PC-9 (cell line): Measurements from ENCODE around the gene NFKBIZ. TPM values are rescaled to one million over a fixed set of nuclear protein-coding genes. Genes with fewer than 3 reads are reported as not detected.
A peak's percentile ranks its signal among the peaks of the same experiment; 100 is the strongest.

Experiments used
- BruUV-seq: library from RNA; stranded (reverse); fragments of 400-500 nt; replicated peaks from 2 replicates; lab custom pipeline; 2021; lab: Mats Ljungman, UMichigan
- CTCF ChIA-PET: fragments of 300-600 bp; sonication (Branson Sonifier 250); formaldehyde crosslinking; loops from one replicate; lab custom pipeline; 2022; ENCODE audit warnings: antibody characterized with exemption; lab: Charles Lee
- POLR2A ChIA-PET: fragments of 300-600 bp; sonication (Branson Sonifier 250); formaldehyde crosslinking; loops from one replicate; lab custom pipeline; 2022; ENCODE audit warnings: antibody characterized with exemption; ENCODE audit not compliant: unreplicated experiment; lab: Charles Lee
- DNase-seq, 2 experiments: peaks; one replicate each; pipeline versions ENCODE4 v3.0.0 to v3.0.0-alpha.2; 2015 to 2022; ENCODE audit warnings: mixed read lengths in 1 of 2
- H2AFZ ChIP-seq: fragments of 200-600 bp; sonication (generic); 2 replicates; pipeline ENCODE4 v1.8.1; 2017; ENCODE audit warnings: antibody characterized with exemption
- H3F3A ChIP-seq: fragments of 200-600 bp; sonication (generic); 2 replicates; pipeline ENCODE4 v1.8.1; 2017; ENCODE audit warnings: antibody characterized with exemption, mild to moderate bottlenecking, low read depth; ENCODE audit not compliant: insufficient read depth
- H3K27ac ChIP-seq: fragments of 200-600 bp; sonication (generic); 2 replicates; pipeline ENCODE4 v1.6.1; 2016; ENCODE audit warnings: mixed run types
- H3K27me3 ChIP-seq: fragments of 200-600 bp; sonication (generic); 2 replicates; pipeline ENCODE4 v1.6.1; 2016; ENCODE audit warnings: low read depth, mixed run types; ENCODE audit not compliant: insufficient read depth
- H3K36me3 ChIP-seq: fragments of 200-600 bp; sonication (generic); 2 replicates; pipeline ENCODE4 v1.6.1; 2016; ENCODE audit warnings: low read depth, mixed run types
- H3K4me1 ChIP-seq: fragments of 200-600 bp; sonication (generic); replicated peaks from 2 replicates; pipeline ENCODE4 v1.6.1; 2016; ENCODE audit warnings: mixed run types; ENCODE audit not compliant: insufficient read depth
- H3K4me2 ChIP-seq: fragments of 200-600 bp; sonication (generic); 2 replicates; pipeline ENCODE4 v1.6.1; 2017; ENCODE audit warnings: mixed run types
- H3K4me3 ChIP-seq: fragments of 200-600 bp; sonication (generic); 2 replicates; pipeline ENCODE4 v1.6.1; 2016; ENCODE audit warnings: mixed run types
- H3K79me2 ChIP-seq: fragments of 200-600 bp; sonication (generic); 2 replicates; pipeline ENCODE4 v1.6.1; 2017; ENCODE audit warnings: low read depth, mixed run types
- H3K9me2 ChIP-seq: fragments of 200-600 bp; sonication (generic); 2 replicates; pipeline ENCODE4 v1.8.1; 2017; ENCODE audit warnings: mild to moderate bottlenecking; ENCODE audit not compliant: insufficient read depth
- H3K9me3 ChIP-seq: fragments of 200-600 bp; sonication (generic); 2 replicates; pipeline ENCODE4 v1.8.1; 2016; ENCODE audit warnings: low read depth; ENCODE audit not compliant: insufficient read depth
- H4K20me1 ChIP-seq: fragments of 200-600 bp; sonication (generic); 2 replicates; pipeline ENCODE4 v1.8.1; 2017; ENCODE audit not compliant: insufficient read depth
- CTCF ChIP-seq: fragments of 200-600 bp; sonication (generic); conservative IDR thresholded peaks from 2 replicates; pipeline ENCODE4 v1.6.1; 2017; ENCODE audit warnings: mixed run types, antibody characterized with exemption, mild to moderate bottlenecking, moderate library complexity
- EZH2 ChIP-seq: fragments of 200-600 bp; sonication (generic); IDR thresholded peaks from 2 replicates; pipeline ENCODE4 v1.8.0; 2017; ENCODE audit warnings: antibody characterized with exemption, low read depth
- intact Hi-C: fragments of 100-400 bp; cut with micrococcal nuclease; formaldehyde crosslinking; loops from one replicate; pipeline ENCODE4 v1.10.0; 2022; ENCODE audit not compliant: unreplicated experiment
- total RNA-seq: library from RNA; stranded (reverse); gene quantifications from 2 replicates; pipeline ENCODE4 v1.2.3, GENCODE V29; 2021

NFKBIZ gene
- total RNA-seq, 1 experiment from 2014 or later: 44.9 TPM

- Histone ChIP-seq H3K27me3 (no peaks in the 10 kb centered on the region), H3K79me2 (no peaks in the 10 kb centered on the region), H3K27ac (no peak overlapping the region), H3K4me1 (peaks cover 14% of the 10 kb centered on the region; the same call in 1 of the 2 replicates), H3K9me3 (no peaks in the 10 kb centered on the region; the same call in 1 of the 2 replicates), H3K9me2 (no peaks in the 10 kb centered on the region), H3K4me3 (no peak overlapping the region), H4K20me1 (no peaks in the 10 kb centered on the region), H3K4me2 (no peak overlapping the region), H3K36me3 (no peaks in the 10 kb centered on the region), H3F3A (peaks cover 16% of the 10 kb centered on the region; the same call in 1 of the 2 replicates), H2AFZ (no peak overlapping the region)
- TF ChIP-seq EZH2 (no peak), CTCF (no peak)
- POLR2A ChIA-PET: interaction anchor here (0.6 kb wide), 1 partner anchor 843 kb away, joined by 3 read pairs; no protein-coding TSS in a partner anchor
- CTCF ChIA-PET: interaction anchor here (0.5 to 3.0 kb wide), 3 partner anchors 56 to 410 kb away, joined by 3 to 29 read pairs (median 6); no protein-coding TSS in a partner anchor
- BruUV-seq: no TSS peak
- intact Hi-C loops: loop anchor here (2.0 to 5.0 kb wide), 3 partner anchors 127 to 262 kb away; no protein-coding TSS in a partner anchor
- DNase-seq: peak in 1 of 2 experiments; percentile 35
Observed at GRCh38 chr3:101814835-101815234, 34.5 kb upstream of the NFKBIZ start.

- peaks cover 10% of the 10 kb centered on the region; the same call in 1 of the 2 replicates for H3K4me1 ChIP-seq
- H3K79me2 ChIP-seq: no peaks in the 10 kb centered on the region
- no peak overlapping the region for H3K4me3 ChIP-seq
- BruUV-seq: no TSS peak
- no peaks in the 10 kb centered on the region for H3K36me3 ChIP-seq
- CTCF ChIA-PET: interaction anchor here (0.6 to 1.1 kb wide), 2 partner anchors 340 to 409 kb away, joined by 5 read pairs; no protein-coding TSS in a partner anchor
- H4K20me1 ChIP-seq: no peaks in the 10 kb centered on the region
- H3K9me3 ChIP-seq: no peaks in the 10 kb centered on the region; the same call in 1 of the 2 replicates
- H3K27ac ChIP-seq: peak overlapping the region; percentile 18; the same call in 1 of the 2 replicates
- no peak overlapping the region for H3K4me2 ChIP-seq
- no peaks in the 10 kb centered on the region for H3K27me3 ChIP-seq
- DNase-seq: peak in 1 of 2 experiments; percentile 85
- TF ChIP-seq EZH2 (no peak), CTCF (no peak)
- no peak overlapping the region for H2AFZ ChIP-seq
- intact Hi-C loops: loop anchor here (1.0 kb wide), 1 partner anchor 33 kb away; the partner anchor contains the start of gene NFKBIZ
- peaks cover 16% of the 10 kb centered on the region; the same call in 1 of the 2 replicates for H3F3A ChIP-seq
- POLR2A ChIA-PET: interaction anchor here (0.6 kb wide), 2 partner anchors 32 to 409 kb away, joined by 4 to 5 read pairs; no protein-coding TSS in a partner anchor
- H3K9me2 ChIP-seq: no peaks in the 10 kb centered on the region
Observed at GRCh38 chr3:101816215-101817149, 32.8 kb upstream of the NFKBIZ start.

DNA sequence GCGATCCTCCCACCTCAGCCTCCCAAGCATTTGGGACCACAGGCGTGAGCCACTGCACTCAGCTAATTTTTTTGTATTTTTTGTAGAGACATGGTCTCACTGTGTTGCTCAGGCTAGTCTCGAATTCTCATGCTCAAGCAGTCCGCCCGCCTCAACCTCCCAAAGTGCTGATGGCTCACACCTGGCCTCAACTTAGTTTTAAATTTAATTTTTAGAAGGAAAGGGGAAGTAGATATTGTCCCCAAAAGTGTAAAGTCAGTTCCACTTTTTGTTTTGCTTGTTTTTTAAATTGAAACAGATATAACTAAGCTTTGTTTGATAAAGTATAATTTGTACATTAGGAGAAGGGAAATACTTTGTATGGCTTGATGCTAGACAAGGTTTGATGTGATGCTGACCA, 31.3 kb upstream of the NFKBIZ start:
- intact Hi-C loops: no loop called here
- TF ChIP-seq EZH2 (no peak), CTCF (no peak)

More for the DNA sequence above, 31.3 kb upstream of the NFKBIZ start:
- Histone ChIP-seq H2AFZ (no peak overlapping the region), H3K27ac (no peak overlapping the region), H3K4me1 (peaks cover 10% of the 10 kb centered on the region; the same call in 1 of the 2 replicates), H3K9me3 (no peaks in the 10 kb centered on the region; the same call in 1 of the 2 replicates), H3K27me3 (no peaks in the 10 kb centered on the region), H3K9me2 (no peaks in the 10 kb centered on the region), H3K36me3 (no peaks in the 10 kb centered on the region), H3F3A (peaks cover 16% of the 10 kb centered on the region; the same call in 1 of the 2 replicates), H3K4me2 (no peak overlapping the region), H3K4me3 (no peak overlapping the region), H4K20me1 (no peaks in the 10 kb centered on the region), H3K79me2 (no peaks in the 10 kb centered on the region)
- no TSS peak for BruUV-seq
- CTCF ChIA-PET: no interaction called here
- DNase-seq: no peak
- POLR2A ChIA-PET: interaction anchor here (0.7 kb wide), 1 partner anchor 85 kb away, joined by 3 read pairs; no protein-coding TSS in a partner anchor
